ENCODE measurements around the gene NAGLU.
A peak's percentile ranks its signal among the peaks of the same experiment; 100 is the strongest.
"Not testable (repeated sequence)": the region's sequence is repeated elsewhere in the genome, so short reads cannot be mapped to it uniquely, and the experiment has no call there.

The NAGLU gene

DNA sequence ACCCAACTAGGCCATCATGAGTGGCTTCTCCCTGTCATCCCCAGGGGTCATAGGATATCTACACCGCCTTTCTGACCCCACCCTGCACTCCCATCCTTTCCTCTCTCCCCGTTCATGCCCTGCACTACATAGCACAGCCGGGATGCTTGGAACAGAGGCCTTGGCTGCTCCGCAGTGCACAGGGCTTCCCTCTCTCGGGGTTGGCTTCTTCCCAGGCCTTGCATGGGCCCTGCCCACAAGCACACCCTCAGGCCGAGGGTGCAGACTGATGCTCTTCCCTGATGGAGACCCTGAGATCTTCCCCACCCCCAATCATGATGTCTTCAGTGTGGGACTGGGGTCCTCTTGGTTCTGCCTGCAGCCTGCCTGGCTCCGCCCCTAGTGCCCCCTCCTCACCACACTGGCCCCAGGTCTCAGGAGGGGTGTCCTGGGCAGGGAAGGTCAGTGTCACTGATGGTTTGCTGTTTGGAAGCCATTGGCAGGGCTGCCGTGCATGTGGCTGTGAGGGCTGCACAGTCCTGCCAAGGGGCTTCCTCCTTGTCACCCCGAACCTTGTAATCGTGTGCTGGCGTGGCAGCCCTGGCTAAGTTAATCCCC is 14.3 kb upstream of the NAGLU start:
- DNase-seq = no peak

DNA sequence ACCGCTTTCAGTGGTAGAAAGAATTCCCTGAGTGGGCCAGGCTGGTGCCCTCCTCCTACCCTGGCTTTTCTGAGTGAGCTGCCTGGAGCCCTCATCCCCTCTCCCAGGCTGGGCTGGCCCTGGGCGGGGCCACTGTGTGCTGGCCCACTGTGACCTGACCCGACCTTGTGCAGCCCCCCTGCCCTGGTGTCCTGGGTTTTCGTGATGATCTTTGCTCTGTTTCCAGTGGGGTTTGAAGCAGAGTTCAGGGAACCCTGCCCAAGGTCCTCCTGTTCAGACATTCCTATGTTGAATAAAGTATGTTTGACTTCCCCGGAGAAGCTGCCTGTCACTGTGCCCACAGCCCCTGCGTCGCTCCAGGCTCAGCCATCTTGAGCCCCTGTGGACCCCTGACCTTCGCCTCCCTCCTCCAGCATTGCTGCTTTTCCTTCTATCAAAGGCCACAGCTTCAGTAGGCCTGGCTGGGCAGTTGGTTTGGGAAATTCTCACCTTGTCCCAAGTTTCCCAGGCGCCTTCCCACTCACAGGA is 13.7 kb upstream of the NAGLU start:
- no peak for DNase-seq

DNA sequence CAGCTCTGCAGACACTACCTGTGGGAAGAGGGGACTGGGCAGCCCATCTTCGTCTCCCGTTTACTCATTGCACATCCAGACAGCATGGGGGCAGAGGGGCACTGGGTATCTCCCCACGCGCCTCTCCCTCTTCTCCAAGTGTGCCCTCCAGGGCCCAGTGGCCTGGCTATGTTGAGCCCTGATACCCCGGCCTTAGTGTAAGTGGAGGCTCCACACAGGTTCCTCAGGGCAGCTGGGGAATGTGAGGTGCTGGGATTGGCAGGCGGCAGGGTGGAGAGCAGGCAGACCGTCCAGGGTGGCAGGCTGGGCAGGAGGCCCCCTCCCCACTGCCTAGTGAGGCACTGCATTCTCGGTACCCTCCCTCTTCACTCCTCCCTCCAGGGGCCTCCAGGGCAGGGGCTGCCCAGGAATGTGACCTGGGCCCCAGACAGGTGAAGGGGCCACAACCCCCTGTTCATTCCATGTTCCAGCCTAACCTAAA is 13.2 kb upstream of the NAGLU start:
- no peak for DNase-seq

DNA sequence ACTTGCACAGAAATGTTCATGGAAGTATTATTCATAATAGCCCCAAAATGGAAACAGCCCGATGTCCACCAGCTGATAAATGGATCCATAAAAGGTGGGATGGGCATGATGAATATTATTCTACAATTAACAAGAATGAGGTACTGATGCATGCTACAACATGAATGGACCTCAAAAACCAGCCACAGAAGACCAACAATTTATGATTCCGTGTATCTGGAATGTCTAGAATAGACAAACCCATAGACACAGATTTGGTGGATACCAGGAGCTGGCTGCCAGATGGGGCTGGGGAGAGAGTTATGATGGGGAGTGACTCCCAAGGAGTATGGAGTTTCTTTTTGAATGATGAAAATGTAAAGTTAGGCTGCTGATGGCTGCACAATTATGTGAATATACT is 10.8 kb upstream of the NAGLU start:
- no peak for DNase-seq

DNA sequence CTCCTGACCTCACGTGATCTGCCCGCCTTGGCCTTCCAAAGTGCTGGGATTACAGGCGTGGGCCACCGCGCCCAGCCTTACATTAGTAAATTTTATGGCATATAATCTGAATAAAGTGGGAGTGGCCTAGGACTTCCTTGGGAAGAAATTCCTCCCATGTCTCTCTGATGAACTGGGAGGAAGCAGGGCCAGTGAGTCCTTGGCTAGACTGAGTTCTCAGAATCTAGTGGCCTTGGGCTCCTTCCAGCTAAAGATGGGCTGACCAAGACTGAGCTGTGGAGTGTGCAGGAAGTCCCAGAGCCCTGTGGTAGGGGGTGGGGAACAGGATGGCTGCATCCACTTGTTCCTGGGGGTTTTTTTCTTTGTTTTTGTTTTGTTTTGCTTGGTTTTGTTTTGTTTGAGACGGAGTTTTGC is 10.0 kb upstream of the NAGLU start:
- no peak for DNase-seq

DNA sequence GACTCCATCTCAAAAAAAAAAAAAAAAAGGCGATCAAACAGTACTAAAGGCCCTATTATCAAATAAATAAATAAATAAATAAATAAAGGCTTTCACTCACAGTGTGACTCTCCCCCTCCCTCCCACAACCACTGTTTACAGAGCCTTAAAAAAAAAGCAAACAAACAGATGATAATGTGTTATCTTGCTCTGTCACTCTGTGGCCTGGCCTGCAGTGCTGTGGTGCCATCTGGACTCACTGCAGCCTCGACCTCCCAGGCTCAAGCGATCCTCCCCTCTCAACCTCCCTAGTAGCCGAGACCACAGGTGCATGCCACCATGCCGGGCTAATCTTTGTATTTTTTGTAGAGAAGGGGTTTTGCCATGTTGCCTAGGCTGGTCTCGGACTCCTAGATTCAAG is 8.1 kb upstream of the NAGLU start:
- no peak for DNase-seq

DNA sequence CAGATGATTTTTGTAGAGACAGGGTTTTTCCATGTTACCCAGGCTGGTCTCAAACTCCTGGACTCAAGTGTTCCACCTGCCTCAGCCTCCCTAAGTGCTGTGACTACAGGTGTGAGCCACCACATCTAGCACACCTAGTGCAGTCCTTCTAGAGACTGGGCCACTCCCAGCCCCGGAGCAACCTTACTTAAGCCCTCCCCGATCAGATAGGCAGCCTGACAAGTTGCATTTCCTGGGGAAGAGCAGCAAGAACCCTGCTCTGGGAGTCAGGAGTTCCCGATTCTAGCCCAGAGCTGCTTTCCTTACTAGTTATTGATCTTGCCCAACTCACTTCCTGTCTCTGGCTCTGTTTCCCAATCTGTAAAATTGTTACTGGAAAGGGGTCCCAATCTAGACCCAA is 7.0 kb upstream of the NAGLU start:
- no peak for DNase-seq

DNA sequence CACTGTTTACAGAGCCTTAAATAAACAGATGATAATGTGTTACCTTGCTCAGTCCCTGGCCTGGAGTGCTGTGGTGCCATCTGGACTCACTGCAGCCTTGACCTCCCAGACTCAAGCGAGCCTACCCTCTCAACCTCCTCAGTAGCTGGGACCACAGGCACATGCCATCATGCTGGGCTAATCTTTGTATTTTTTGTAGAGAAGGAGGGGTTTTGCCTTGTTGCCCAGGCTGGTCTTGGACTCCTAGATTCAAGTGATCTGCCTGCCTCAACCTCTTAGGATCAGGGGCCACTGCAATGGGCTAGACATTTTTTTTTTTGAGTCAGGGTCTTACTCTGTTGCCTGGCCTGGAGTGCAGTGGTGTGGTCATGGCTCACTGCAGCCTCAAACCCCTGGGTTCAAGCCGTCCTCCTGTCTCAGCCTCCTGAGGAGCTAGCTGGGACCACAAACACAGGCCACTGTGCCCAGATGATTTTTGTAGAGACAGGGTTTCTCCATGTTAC is 5.0 kb upstream of the NAGLU start:
- DNase-seq = no peak

DNA sequence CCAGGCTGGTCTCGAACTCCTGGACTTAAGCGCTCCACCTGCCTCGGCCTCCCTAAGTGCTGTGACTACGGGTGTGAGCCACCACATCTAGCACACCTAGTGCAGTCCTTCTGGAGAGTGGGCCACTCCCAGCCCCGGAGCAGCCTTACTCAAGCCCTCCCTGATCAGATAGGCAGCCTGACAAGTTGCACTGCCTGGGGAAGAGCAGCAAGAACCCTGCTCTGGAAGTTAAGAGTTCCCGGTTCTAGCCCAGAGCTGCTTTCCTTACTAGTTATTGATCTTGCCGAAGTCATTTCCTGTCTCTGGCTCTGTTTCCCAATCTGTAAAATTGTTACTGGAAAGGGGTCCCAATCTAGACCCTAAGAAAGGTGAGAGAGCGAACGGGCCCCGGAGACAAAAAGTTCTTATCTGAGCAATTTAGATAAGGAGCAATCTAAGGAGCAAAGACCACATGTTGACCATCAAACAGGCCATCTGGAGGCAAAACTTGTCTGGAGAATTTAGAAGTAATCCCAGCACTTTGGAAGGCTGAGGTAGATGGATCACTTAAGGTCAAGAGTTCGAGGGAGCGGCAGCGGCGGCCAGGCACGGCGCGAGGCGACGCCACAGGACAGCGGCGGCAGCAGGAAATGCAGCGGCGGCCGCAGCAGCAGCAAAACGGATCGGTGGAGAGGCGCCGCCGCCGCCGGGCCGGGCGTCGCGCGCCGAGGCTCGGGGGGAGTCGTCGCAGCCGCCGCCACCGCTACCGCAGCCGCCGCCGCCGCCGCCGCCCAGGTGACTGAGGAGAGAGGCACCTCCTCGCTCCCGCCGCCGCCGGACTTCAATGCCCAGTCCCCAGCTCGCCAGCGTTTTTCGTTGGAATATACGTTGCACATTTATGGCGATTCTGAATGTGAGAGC is 4.3 kb upstream of the NAGLU start:
- no peak for DNase-seq

DNA sequence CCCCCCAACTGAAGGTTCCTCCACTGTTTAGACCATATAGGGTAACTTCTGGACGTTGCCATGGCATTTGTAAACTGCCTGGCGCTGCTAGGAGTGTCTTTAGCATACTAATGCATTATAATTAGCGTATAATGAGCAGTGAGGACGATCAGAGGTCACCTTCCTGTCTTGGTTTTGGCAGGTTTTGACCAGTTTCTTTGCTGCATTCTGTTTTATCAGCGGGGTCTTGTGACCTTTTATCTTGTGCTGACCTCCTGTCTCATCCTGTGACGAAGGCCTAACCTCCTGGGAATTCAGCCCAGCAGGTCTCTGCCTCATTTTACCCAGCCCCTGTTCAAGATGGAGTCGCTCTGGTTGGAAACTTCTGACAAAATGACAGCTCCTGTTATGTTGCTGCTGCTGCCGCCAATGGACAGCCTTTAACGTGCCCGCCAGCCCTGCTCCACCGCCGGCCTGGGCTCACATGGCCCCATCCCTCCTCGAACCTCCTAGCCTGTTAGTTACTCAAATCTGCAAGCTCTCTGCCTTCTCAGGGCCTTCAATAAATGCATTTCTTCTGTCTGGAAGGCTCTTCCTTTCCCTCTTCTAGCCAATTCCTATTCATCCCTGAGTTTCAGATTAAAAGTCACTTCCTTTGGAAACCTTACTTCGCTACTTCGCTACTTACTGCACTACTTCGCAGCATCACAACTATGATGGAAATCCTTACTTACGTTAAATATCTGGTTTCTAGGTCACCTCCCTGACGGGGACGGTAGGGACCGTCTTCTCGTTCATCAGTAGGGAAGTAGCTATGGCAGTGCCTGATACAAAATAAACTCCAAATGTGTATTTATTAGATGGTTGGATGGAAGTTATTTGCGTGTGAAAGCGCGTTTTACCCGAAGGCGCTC is 640 bp upstream of the NAGLU start:
- DNase-seq = no peak

DNA sequence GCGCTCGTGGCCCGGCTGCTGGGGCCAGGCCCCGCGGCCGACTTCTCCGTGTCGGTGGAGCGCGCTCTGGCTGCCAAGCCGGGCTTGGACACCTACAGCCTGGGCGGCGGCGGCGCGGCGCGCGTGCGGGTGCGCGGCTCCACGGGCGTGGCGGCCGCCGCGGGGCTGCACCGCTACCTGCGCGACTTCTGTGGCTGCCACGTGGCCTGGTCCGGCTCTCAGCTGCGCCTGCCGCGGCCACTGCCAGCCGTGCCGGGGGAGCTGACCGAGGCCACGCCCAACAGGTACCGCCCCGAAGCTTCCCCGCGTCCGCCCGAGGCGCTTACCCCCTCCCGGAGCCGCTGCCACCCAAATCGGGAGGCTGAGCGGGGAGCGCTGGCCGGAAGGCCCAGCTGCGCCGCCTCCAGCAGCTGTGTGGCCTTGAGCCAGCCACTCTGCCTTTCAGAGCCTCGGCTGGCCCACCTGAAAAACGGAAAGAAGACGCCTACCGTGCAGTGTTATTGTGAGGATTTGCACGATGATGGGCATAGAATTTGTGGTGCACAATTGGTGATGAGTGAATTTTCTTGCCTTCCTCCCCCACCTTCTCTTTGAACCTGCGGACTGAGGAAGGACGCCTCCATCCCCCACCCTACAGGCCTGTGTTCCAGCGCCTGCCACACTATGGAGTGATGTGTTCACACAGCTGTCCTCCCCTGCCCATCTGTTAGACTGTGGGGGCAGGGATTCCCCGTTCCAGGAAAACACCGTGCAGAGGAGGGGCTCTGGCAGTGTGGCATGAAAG is 523 bp downstream of the NAGLU start:
- DNase-seq = peak; percentile 26

DNA sequence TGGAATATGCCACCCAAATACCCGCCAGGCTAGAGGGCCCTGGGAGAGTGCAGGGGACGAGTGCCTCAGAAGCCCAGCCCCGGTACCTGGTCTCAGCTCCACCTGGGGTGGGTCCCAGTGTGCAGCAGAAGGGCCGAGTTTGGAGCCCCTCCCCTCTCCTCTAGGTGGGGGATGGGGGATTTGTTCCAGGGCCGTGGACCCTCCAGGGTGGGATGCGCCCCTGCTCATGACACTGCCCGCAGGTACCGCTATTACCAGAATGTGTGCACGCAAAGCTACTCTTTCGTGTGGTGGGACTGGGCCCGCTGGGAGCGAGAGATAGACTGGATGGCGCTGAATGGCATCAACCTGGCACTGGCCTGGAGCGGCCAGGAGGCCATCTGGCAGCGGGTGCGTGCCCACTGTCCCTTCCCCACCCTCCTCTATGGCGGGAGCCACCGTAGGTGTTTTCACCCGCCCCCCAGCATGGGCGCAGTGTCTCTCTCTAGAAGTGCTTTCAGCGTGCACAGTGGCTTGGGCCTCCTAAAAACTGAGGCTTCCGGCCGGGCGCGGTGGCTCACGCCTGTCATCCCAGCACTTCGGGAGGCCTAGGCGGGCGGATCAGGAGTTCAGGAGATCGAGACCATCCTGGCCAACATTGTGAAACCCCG is 1.2 kb downstream of the NAGLU start:
- DNase-seq = no peak

DNA sequence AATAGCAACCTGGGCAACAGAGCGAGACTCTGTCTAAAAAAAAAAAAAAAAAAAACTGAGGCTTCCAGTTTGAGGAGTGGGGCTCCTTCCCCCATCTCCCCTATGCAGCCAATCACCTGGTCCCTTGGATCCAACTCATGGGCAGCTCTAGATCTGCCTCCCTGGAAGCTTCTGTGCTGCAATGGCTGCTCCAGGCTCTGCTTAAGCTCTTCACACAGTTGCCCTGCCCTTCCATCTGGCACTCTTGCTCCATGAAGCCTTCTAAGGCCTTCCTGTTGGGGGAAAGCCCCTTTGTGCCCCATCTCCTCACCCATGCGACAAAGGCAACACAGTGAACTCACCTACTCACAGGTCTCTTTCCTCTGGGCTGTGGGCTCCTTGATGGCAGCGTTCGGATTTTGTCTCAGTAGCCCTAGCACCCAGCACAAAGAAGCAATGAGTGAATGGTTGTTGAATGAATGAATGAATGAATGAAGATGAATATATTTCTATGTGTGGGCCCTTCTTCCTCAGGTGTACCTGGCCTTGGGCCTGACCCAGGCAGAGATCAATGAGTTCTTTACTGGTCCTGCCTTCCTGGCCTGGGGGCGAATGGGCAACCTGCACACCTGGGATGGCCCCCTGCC is 1.9 kb downstream of the NAGLU start:
- DNase-seq = no peak

DNA sequence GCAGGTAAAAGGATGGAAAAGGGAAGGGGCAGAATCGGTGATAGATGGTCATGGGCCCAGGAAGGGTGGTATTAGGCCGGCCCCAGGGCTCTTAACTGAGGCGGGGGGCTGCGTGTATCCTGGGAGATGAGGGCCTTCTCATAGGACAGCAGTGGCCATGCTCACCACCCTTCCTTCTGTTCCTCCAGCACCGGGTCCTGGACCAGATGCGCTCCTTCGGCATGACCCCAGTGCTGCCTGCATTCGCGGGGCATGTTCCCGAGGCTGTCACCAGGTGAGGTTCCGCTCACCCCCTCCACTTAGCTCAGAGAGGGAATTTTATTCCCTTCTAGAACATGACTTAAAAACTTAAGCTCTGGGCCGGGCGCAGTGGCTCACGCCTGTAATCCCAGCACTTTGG is 2.4 kb downstream of the NAGLU start:
- DNase-seq = no peak

DNA sequence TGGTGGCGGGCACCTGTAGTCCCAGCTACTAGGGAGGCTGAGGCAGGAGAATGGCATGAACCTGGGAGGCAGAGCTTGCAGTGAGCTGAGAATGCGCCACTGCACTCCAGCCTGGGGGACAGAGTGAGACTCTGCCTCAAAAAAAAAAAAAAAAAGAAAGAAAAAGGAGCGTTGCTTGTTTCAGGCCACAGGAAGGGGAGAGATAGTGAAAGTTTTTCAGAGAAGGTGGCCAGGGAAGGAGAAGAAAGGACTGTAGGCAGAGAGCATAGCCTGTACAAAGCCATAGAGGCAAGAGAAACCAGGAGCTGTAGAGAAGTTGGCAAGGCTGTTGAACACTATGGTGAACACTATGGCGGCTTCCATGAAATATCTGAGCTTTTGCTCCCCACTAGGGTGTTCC is 4.5 kb downstream of the NAGLU start:
- not testable (repeated sequence) for DNase-seq

DNA sequence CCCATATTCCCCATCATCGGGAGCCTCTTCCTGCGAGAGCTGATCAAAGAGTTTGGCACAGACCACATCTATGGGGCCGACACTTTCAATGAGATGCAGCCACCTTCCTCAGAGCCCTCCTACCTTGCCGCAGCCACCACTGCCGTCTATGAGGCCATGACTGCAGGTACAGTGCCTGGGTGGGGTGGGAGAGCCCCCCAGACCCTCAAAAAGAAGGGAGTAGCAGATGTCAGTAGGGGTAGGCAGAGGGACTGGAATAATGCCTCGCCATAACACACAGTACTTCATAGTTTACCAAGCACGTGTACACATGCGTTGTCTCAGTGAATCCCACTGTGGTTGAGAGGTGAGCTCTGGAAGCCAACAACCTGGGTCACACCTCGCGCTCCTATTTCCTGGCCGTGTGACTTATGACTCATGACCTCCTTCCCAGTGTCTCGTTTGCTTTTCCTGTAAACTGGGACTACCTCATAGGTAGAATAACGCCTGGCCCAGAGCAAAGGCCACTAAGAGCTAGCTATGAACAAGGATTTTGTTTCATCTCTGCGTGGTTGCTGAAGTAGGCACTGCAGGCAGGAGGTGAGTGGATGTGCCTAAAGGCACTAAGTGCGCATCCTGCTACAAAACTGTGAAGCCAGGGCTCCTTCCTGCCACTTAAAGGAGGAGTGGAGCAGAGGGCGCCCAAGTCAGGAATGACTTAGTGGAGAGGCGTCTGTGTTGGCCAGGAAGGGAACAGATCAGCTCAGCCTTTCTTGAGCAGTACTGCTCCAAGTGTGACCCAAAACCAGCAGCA is 5.2 kb downstream of the NAGLU start:
- DNase-seq = no peak

DNA sequence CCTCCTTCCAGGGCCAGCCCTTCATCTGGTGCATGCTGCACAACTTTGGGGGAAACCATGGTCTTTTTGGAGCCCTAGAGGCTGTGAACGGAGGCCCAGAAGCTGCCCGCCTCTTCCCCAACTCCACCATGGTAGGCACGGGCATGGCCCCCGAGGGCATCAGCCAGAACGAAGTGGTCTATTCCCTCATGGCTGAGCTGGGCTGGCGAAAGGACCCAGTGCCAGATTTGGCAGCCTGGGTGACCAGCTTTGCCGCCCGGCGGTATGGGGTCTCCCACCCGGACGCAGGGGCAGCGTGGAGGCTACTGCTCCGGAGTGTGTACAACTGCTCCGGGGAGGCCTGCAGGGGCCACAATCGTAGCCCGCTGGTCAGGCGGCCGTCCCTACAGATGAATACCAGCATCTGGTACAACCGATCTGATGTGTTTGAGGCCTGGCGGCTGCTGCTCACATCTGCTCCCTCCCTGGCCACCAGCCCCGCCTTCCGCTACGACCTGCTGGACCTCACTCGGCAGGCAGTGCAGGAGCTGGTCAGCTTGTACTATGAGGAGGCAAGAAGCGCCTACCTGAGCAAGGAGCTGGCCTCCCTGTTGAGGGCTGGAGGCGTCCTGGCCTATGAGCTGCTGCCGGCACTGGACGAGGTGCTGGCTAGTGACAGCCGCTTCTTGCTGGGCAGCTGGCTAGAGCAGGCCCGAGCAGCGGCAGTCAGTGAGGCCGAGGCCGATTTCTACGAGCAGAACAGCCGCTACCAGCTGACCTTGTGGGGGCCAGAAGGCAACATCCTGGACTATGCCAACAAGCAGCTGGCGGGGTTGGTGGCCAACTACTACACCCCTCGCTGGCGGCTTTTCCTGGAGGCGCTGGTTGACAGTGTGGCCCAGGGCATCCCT is 7.4 kb downstream of the NAGLU start:
- DNase-seq = no peak

DNA sequence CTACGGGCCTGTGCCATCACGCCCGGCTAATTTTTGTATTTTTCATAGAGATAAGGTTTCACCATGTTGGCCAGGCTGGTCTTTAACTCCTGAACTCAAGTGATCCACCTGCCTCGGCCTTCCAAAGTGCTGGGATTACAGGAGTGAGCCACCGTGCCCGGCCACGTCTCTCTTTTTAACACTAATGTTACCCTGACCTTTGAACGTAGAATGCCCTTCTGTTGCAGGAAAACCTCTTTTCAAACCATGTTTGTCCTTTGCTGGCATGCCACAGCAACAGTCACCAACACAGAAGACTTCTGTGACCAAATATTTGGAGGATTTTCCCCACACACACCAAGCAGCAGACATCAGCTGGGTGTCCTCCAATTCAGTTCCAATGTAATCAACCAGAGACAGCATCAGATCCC is 8.8 kb downstream of the NAGLU start:
- no peak for DNase-seq
